HG02610 (cell line): Measurements from ENCODE around the gene MOB3C.
A peak's percentile ranks its signal among the peaks of the same experiment; 100 is the strongest.
"Not testable (repeated sequence)": the region's sequence is repeated elsewhere in the genome, so short reads cannot be mapped to it uniquely, and the experiment has no call there.

Source experiments
- ATAC-seq: cut with Tn5 transposase; IDR thresholded peaks from one replicate; pipeline ENCODE4 v1.9.1; 2021; ENCODE audit warnings: mild to moderate bottlenecking, moderate library complexity; ENCODE audit not compliant: unreplicated experiment

MOB3C gene

GRCh38 chr1:46616277-46617107 is at the start of gene MOB3C:
Gene MOB3C, minus strand, starts transcription at chr1:46616811. Its CDS starts 3,490 bp downstream, at chr1:46613321.
- ATAC-seq = peak; percentile 60

GRCh38 chr1:46665983-46666382 is 49.4 kb upstream of the MOB3C start:
- no peak for ATAC-seq

DNA sequence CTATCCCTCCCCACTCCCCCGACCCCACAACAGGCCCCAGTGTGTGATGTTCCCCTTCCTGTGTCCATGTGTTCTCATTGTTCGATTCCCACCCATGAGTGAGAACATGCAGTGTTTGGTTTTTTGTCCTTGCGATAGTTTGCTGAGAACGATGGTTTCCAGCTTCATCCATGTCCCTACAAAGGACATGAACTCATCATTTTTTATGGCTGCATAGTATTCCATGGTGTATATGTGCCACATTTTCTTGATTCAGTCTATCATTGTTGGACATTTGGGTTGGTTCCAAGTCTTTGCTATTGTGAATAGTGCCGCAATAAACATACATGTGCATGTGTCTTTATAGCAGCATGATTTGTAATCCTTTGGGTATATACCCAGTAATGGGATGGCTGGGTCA is 46.3 kb upstream of the MOB3C start:
- ATAC-seq = not testable (repeated sequence)

DNA sequence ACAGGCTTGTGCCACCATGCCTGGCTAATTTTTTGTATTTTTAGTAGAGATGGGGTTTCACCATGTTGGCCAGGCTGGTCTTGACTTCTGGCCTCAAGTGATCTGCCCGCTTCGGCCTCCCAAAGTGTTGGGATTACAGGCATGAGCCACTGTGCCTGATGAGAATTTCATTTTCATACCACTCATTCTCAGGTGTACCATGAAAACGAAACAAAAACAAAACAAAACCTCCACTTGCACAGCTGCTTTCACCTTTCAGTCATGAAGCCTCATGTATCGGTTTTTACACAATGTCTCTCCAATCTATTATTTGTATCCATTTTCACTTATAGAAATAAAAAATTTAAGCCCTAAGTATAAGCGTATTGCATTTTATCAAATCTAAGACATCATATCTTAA is 43.5 kb upstream of the MOB3C start:
- ATAC-seq = not testable (repeated sequence)

DNA sequence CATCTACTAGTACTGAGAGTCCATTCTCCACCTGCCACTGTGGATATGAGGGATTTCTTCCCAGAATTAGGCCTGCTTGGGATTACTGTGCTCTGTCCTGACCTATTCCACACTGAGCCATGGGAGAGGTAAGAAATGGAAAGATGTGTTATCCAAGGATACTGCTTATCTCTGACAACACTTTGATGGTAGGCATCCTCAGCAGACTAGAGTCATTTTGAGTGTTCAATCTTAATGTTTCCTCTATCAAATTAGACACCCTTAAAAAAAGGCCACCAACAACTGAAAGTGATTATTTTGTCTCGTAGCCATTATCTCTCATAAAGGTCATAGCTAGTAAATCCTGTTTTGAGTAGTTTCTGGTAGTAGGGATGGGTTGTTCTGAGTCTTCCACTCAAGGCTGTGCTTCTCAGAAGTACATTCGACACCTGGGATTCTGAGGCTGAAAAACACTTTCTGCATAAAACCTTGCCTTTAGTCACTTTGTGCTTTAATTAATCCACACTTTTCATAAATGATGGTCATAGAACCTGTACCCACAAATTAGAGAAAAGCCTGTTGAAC is 42.8 kb upstream of the MOB3C start:
- no peak for ATAC-seq

DNA sequence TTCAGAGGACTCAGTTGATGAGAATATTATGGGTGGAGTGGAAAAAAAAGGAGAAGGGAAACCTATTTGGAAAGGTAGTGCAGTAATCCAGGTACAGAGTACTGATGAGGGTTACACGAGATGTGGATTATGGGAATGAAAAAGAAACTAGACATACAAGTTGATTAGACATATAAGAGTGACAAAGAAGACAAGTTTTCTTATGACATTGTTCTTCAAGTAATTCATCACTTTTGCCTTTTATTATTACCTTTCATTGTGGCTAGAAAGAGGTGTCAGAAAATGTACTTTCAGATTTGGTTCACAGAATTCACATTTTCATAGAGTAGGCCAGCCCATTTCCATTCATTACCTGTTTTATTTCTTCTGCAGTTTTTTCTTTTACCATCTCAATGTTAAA is 41.2 kb upstream of the MOB3C start:
- no peak for ATAC-seq

DNA sequence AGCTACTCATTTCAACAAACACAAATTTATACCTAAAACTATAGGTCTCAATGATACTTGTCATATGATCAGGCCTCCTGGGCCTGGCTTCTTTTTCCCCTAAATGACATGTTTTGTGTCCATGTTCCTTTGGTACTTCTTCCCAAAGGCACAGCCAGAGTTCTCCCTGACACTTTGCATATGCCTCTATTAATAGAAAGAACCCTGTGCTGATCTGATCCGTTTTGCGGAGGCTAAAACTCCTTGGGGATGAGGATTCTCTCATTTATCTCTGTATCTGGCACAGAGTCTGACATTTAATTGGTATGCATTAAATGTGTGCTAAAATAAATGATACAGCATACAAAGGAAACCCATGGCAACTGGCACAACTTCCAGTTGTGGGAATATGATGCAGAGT is 40.0 kb upstream of the MOB3C start:
- ATAC-seq = no peak

- no peak for ATAC-seq
Observed at GRCh38 chr1:46655848-46656247, 39.2 kb upstream of the MOB3C start.

GRCh38 chr1:46654698-46655097 is 38.1 kb upstream of the MOB3C start:
- ATAC-seq = not testable (repeated sequence)

DNA sequence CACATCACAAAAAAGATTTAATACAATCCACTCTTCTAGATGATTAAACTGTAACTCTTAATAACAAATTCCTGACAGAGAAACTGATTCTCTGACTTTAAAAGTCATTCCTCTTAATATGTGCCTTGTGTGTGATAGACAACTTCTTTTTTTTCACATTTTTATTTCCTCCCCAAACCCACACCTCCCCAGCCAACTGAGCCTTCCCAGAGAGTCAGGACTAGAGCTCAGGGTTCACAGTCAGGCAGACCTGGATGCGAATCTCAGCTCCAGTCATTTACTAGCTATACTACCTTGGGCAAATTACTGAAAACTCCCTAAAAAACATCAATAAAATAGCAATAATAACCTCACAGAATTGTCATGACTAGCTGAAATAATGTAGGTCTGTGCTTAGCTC is 37.4 kb upstream of the MOB3C start:
- no peak for ATAC-seq

DNA sequence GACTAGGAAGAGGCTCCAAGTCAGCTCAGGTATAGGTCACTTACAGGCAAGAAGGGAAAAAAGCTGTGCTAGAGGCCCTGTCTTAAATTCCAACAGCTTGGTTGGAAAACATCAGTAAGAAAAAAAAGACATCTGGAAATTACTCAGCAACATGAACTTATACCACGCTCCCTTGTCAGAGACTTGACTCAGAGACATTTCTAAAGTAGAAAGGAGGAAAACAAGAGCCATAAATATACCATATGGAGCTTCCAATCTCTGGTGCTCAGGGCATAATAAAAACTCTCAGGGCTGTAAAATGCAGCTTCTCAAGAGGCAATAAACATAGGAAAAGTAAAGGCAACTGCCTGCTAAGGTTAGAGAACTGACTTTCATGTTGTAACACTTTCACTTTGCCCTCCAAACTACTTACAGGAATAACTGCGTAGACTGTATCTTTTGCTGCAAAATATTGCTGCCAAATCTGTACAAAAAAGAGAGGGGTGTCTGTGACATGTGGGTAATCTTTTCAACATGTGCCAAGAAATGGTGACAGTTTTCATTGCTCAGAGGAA is 36.9 kb upstream of the MOB3C start:
- ATAC-seq = no peak

DNA sequence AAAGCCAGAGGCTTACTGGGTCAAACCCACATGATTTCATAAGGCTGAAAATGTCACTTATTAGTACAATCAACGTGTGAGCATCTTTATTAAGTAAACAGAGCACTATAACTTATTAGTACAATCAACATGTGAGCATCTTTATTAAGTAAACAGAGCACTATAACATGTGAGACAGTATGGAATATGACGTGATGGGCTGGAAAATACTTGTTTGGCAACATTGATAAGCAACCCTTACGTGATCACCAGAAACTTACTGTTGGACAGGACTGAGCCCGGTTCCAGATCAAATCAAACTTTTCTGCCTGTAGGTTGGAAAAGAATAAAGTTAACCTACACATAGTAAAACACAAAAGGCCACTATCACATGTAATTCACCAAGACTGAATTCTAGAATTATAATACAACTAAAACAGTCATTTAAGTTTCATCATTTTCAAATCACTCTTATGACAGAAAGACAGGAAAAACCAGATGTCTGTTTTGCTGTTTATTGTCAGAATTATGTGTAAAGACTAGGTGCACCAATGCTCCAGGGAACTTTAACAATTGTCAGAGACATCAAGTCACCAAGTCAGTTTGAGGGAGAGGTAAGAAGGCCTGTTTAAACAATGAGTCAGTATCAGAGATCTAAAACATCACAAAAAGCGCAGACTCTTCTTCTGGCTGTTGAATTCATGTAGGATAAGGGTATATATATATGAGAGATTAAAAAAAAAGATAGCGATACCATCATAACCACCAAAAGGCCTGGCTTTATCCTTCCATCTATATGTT is 35.9 kb upstream of the MOB3C start:
- no peak for ATAC-seq

DNA sequence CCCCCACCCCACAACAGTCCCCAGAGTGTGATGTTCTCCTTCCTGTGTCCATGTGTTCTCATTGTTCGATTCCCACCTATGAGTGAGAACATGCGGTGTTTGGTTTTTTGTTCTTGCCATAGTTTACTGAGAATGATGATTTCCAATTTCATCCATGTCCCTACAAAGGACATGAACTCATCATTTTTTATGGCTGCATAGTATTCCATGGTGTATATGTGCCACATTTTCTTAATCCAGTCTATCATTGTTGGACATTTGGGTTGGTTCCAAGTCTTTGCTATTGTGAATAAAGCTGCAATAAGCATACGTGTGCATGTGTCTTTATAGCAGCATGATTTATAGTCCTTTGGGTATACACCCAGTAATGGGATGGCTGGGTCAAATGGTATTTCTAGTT is 34.5 kb upstream of the MOB3C start:
- not testable (repeated sequence) for ATAC-seq

DNA sequence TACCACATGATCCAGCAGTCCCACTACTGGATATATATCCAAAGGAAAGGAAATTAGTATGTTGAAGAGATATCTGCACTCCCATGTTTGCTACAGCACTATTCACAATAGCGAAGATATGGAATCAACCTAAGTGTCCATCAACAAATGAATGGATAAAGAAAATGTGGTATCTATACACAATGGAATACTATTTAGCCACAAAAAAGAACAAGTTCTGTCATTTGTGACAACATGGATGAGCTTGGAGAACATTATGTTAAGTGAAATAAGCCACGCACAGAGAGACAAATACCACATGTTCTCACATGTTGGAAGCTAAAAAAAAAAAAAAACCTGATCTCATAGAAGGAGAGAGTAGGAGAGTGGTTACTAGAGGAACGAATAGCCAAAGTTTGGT is 33.9 kb upstream of the MOB3C start:
- ATAC-seq = no peak

DNA sequence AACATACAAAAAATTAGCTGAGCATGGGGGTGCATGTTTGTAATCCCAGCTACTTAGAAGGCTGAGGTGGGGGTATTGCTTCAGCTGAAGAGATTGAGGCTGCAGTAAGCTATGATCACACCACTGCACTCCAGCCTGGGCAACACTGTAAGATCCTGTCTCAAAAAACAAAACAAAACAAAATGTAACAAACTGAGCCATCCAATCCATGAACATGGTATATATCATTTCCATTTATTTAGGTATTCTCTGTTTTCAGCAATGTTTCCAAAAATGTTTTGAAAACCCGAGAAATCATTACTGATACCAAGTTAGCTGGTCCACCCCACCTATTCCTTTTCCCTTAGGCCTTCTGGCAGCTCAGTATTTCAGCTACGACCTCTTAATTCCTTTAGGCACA is 33.2 kb upstream of the MOB3C start:
- no peak for ATAC-seq

DNA sequence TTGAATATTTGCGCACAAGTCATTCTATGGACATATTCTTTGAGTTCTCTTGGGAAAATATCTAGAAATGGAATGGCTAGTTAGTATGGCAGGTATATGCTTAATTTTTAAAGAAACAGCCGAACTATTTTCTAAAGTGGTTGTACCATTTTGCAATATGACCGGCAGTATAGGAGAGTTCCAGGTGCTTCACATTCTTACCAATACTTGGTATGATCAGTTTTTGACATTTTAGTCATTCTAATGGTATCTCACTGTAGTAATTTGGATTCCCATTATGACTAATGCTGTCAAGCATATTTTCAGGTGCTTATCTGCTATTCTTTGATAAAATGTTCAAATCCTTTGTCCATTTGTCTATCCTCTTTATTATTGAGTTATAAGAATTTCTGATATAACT is 31.0 kb upstream of the MOB3C start:
- no peak for ATAC-seq

- ATAC-seq = no peak
Observed at GRCh38 chr1:46646844-46647243, 30.2 kb upstream of the MOB3C start.

GRCh38 chr1:46646331-46646730 is 29.7 kb upstream of the MOB3C start:
- no peak for ATAC-seq

DNA sequence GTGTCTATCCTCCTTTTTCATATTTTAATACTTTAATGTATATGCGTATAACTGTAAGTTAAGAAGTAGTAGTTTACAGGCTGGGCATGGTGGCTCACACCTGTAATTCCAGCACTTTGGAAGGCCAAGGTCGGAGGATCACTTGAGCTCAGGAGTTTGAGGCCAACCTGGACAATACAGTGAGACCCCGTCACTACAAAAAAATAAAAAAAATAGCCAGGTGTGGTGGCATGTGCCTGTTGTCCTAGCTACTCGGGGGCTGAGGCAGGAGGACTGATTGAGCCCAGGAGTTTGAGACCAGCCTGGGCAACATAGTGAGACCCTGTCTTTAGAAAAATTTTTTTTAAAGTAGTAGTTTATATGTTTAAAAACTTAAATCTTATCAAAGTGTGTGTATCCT is 29.2 kb upstream of the MOB3C start:
- no peak for ATAC-seq

DNA sequence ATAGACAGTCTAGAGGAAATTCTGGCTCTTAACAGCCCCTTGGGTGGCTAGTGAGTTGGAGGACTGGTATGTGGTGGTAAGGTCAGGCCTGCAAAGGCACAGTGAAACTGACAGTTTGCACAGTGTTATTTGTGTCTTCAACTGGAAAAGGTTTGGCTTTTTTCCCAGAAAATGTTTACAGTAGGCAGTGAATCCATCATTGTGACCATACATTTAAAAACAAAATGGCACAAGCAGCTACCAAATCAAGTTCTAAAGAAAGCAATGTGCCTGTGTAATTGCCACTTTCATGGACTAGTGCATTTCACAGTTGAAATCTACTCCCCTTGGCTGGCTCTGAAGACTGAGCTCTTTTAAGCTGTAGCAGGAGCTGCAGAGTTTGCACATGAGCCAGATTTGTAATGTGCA is 26.8 kb upstream of the MOB3C start:
- ATAC-seq = no peak

DNA sequence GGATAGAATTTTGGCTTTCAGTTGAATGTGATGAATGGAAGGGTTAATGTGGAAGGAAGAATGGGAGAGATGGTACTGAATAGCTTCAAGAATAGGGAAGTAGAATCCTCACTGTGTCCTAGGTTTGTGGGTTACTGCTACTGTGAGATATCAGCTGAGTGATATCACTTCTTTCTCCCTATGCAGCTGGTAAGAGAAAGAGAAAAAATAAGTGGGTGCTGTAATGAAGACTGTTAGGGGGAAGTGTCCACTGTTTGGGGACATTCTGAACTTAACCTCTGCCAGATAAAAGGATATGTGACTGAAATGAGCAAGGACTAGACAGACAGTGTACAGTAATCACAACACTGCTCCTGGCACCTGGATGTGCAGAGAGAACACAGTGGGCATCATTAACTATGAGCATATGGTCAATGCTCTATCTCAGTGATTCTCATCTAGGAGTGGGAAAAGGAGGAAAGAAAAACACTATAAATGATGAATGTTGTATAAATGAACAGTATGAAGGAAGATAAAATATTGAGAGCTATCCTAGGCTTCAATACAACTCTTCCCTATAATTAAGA is 25.6 kb upstream of the MOB3C start:
- no peak for ATAC-seq
